Natural killer cell (primary cell): Measurements from ENCODE around the gene PLXNA4. TPM values are rescaled to one million over a fixed set of nuclear protein-coding genes. Genes with fewer than 3 reads are reported as not detected.

Source experiments
- ATAC-seq, 3 donors: fragments of 150-1000 bp in 2 of 3; fragments of 200-7000 bp in 1 of 3; cut with Tn5 transposase; 1 replicate in 1 of 3; 2 replicates in 2 of 3; pipeline ENCODE4 v1.10.0; 2021; ENCODE audit warnings: mild to moderate bottlenecking in 2 of 3, moderate library complexity in 2 of 3
- DNase-seq, 2 donors: peaks; one replicate each; pipeline versions ENCODE4 v3.0.0 to v3.0.0-alpha.2; 2013 to 2021; ENCODE audit warnings: mixed read lengths in 1 of 2
- H3K27ac ChIP-seq: one replicate; pipeline ENCODE4 v1.5.1; 2013; ENCODE audit warnings: mild to moderate bottlenecking, low read length
- H3K27me3 ChIP-seq: one replicate; pipeline ENCODE4 v1.6.1; 2013; ENCODE audit warnings: low read length; ENCODE audit not compliant: control insufficient read depth, insufficient read depth
- H3K36me3 ChIP-seq: one replicate; pipeline ENCODE4 v1.6.1; 2013; ENCODE audit warnings: low read length; ENCODE audit not compliant: control insufficient read depth, insufficient read depth
- H3K4me1 ChIP-seq: one replicate; pipeline ENCODE4 v1.6.1; 2013; ENCODE audit warnings: low read length; ENCODE audit not compliant: control insufficient read depth, insufficient read depth
- H3K4me3 ChIP-seq: one replicate; pipeline ENCODE4 v1.5.1; 2013; ENCODE audit warnings: low read length
- H3K9me3 ChIP-seq: one replicate; pipeline ENCODE4 v1.6.1; 2013; ENCODE audit warnings: low read length; ENCODE audit not compliant: control insufficient read depth, insufficient read depth
- H3K27ac Mint-ChIP-seq, 2 donors: one replicate each; pipeline ENCODE4 v1.8.0; 2022; ENCODE audit warnings: mild to moderate bottlenecking in 2 of 2, mixed read lengths in 2 of 2, moderate library complexity in 1 of 2
- H3K27me3 Mint-ChIP-seq, 2 donors: one replicate each; pipeline ENCODE4 v1.8.0; 2022; ENCODE audit warnings: low read depth in 2 of 2, mixed read lengths in 2 of 2
- H3K36me3 Mint-ChIP-seq: one replicate; pipeline ENCODE4 v1.8.0; 2022; ENCODE audit warnings: mixed read lengths
- H3K4me1 Mint-ChIP-seq, 2 donors: one replicate each; pipeline ENCODE4 v1.8.0; 2022; ENCODE audit warnings: mixed read lengths in 2 of 2
- H3K4me3 Mint-ChIP-seq: one replicate; pipeline ENCODE4 v1.8.0; 2022; ENCODE audit warnings: mild to moderate bottlenecking, moderate library complexity, mixed read lengths
- H3K9me3 Mint-ChIP-seq, 2 donors: one replicate each; pipeline ENCODE4 v1.8.0; 2022; ENCODE audit warnings: mixed read lengths in 2 of 2
- WGBS: methylation state at CpG from one replicate; pipeline ENCODE4 v1.1.7; 2013; ENCODE audit warnings: missing lambda C conversion rate; ENCODE audit not compliant: insufficient coverage; 5-methylcytosine and 5-hydroxymethylcytosine counted together
- intact Hi-C: fragments of 100-400 bp; cut with micrococcal nuclease; formaldehyde crosslinking; loops from one replicate; pipeline ENCODE4 v1.14.2; 2022
- total RNA-seq, 4 donors: library from RNA; stranded (reverse); fragments of 120-200 nt in 1 of 4; gene quantifications; one replicate each; pipeline versions ENCODE4 v1.2.3 to v1.2.4, GENCODE V29; 2013 to 2022
- TF ChIP-seq, protein P1 (sequence below): fragments of 200-600 bp; IDR thresholded peaks from one replicate; pipeline ENCODE4 v1.8.0; 2022; ENCODE audit warnings: antibody characterized with exemption

The PLXNA4 gene, protein sequence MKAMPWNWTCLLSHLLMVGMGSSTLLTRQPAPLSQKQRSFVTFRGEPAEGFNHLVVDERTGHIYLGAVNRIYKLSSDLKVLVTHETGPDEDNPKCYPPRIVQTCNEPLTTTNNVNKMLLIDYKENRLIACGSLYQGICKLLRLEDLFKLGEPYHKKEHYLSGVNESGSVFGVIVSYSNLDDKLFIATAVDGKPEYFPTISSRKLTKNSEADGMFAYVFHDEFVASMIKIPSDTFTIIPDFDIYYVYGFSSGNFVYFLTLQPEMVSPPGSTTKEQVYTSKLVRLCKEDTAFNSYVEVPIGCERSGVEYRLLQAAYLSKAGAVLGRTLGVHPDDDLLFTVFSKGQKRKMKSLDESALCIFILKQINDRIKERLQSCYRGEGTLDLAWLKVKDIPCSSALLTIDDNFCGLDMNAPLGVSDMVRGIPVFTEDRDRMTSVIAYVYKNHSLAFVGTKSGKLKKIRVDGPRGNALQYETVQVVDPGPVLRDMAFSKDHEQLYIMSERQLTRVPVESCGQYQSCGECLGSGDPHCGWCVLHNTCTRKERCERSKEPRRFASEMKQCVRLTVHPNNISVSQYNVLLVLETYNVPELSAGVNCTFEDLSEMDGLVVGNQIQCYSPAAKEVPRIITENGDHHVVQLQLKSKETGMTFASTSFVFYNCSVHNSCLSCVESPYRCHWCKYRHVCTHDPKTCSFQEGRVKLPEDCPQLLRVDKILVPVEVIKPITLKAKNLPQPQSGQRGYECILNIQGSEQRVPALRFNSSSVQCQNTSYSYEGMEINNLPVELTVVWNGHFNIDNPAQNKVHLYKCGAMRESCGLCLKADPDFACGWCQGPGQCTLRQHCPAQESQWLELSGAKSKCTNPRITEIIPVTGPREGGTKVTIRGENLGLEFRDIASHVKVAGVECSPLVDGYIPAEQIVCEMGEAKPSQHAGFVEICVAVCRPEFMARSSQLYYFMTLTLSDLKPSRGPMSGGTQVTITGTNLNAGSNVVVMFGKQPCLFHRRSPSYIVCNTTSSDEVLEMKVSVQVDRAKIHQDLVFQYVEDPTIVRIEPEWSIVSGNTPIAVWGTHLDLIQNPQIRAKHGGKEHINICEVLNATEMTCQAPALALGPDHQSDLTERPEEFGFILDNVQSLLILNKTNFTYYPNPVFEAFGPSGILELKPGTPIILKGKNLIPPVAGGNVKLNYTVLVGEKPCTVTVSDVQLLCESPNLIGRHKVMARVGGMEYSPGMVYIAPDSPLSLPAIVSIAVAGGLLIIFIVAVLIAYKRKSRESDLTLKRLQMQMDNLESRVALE (N-terminal part only)
- total RNA-seq = 10 to 100 TPM in 2 of 3 donors, 1 to 10 TPM in 1; 5.1 to 15.3 (median 10.9) TPM
- total RNA-seq (2013) = 10.9 TPM

DNA sequence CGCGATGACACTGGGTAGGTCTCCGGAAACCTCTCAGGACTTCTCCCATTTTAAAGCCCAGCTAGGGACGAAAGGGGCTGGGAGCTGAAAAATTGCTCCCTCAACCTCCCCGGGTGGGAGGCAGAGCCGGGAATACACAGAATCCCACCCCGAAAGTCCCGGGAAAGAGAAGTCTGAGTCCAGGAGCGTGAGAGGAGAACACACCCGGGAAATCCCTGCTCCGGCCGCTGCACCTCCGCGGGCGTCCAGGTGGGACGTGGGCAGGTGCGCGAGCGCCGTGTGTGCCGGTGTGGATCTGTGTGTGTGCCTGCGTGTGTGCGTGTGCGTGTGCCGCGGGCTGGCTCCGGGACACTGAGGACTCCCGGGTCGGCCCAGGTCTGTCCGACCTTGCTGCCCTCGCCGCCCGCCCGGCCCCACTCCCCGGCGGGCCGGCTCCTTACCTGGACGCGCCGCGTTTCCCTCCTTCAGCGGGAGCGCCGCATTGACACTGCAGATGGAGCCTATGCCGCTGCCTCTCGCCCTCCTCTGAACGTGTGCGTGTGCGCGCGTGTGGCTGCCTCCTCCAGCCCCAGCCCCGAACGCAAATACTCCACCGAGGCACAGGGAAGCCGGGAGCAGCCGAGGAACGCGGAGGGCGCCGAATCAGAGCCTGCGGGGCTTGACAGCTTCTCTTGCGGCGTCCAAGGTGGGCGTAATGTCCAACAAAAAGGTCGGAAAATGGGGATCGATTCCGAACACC lies at the start of gene PLXNA4:
PLXNA4 (minus strand) TSS at position 489 of the 739 bp plus-strand sequence. CDS start 67,777 bp downstream, outside the sequence.
- Histone ChIP-seq H3K27ac (no peak within 1 kb of the TSS), H3K4me1 (peaks cover 41% of the 10 kb centered on the region), H3K27me3 (peaks cover 51% of the 10 kb centered on the region), H3K9me3 (no peaks in the 10 kb centered on the region), H3K4me3 (peak within 1 kb of the TSS; percentile 56), H3K36me3 (no peaks in the 10 kb centered on the region)
- H3K27ac Mint-ChIP-seq = no peak within 1 kb of the TSS
- peak in 1 of 3 donors; percentile 27 for ATAC-seq
- 1% methylated on average over 67 of the region's 67 CpGs for WGBS
- TF ChIP-seq, protein P1, sequence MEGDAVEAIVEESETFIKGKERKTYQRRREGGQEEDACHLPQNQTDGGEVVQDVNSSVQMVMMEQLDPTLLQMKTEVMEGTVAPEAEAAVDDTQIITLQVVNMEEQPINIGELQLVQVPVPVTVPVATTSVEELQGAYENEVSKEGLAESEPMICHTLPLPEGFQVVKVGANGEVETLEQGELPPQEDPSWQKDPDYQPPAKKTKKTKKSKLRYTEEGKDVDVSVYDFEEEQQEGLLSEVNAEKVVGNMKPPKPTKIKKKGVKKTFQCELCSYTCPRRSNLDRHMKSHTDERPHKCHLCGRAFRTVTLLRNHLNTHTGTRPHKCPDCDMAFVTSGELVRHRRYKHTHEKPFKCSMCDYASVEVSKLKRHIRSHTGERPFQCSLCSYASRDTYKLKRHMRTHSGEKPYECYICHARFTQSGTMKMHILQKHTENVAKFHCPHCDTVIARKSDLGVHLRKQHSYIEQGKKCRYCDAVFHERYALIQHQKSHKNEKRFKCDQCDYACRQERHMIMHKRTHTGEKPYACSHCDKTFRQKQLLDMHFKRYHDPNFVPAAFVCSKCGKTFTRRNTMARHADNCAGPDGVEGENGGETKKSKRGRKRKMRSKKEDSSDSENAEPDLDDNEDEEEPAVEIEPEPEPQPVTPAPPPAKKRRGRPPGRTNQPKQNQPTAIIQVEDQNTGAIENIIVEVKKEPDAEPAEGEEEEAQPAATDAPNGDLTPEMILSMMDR = no peak
- no peaks in the 10 kb centered on the region for H3K36me3 Mint-ChIP-seq
- H3K9me3 Mint-ChIP-seq = no peaks in the 10 kb centered on the region
- peak within 1 kb of the TSS; percentile 83 for H3K4me3 Mint-ChIP-seq
- peak in 1 of 2 donors; percentile 31 for DNase-seq
- intact Hi-C loops = no loop called here
- peaks cover 47 to 63% of the 10 kb centered on the region in 2 donors for H3K27me3 Mint-ChIP-seq
- peaks cover 35 to 51% of the 10 kb centered on the region in 2 donors for H3K4me1 Mint-ChIP-seq

DNA sequence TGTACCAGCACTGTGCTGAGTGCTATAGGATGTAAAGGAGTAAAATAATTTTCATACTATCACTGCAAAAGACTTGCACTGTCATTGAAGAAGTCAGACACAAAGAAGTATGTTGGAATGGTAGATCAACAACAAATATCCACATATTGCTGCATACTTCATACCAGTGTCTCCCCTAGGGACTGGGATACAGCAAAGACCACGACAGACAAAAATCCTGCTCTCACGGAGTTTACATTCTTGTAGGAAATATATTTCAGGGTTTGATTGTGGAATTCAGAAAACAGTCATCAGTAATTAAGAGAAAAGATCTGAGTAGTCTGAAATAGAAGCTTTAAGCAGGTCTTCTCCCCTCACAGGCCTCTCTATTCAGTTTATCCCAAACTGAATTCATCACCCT lies 49.4 kb upstream of the PLXNA4 start:
- intact Hi-C loops = no loop called here
- H3K27me3 ChIP-seq = no peaks in the 10 kb centered on the region
- Mint-ChIP-seq H3K4me1 (no peaks in the 10 kb centered on the region), H3K4me3 (no peak overlapping the region), H3K27ac (no peak overlapping the region), H3K9me3 (no peaks in the 10 kb centered on the region), H3K36me3 (no peaks in the 10 kb centered on the region), H3K27me3 (peaks cover 2 to 13% of the 10 kb centered on the region in 2 donors)
- TF ChIP-seq, protein P1 = no peak
- no peak overlapping the region for H3K27ac ChIP-seq
- H3K4me1 ChIP-seq = no peaks in the 10 kb centered on the region
- no peak for DNase-seq
- ATAC-seq = no peak
- WGBS = no CpG with 5 or more reads among the region's 2 CpGs
- no peaks in the 10 kb centered on the region for H3K36me3 ChIP-seq
- H3K9me3 ChIP-seq = no peaks in the 10 kb centered on the region
- H3K4me3 ChIP-seq = no peak overlapping the region

DNA sequence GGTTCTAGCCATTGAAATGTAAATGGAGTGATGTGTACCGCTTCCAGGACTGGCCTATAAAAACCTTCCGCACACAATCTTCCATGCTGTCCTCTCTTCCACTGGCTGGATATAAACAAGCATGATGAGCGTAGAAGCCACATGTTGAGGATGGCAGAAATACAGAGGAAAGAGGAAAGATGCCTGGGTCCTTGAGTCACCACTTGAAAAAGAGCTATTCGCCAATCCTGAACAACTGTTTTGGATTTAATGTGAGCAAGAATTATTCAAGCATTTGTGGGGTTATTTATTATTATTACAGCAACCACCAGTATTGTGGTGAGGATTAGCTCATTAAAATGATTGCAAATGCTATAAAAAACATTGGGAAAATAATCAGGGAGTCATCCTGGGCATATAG lies 45.8 kb upstream of the PLXNA4 start:
- Histone ChIP-seq H3K36me3 (no peaks in the 10 kb centered on the region), H3K27ac (no peak overlapping the region), H3K9me3 (no peaks in the 10 kb centered on the region), H3K4me3 (no peak overlapping the region), H3K4me1 (no peaks in the 10 kb centered on the region), H3K27me3 (no peaks in the 10 kb centered on the region)
- TF ChIP-seq, protein P1 = no peak
- Mint-ChIP-seq H3K4me1 (no peaks in the 10 kb centered on the region), H3K27ac (no peak overlapping the region), H3K4me3 (no peak overlapping the region), H3K9me3 (no peaks in the 10 kb centered on the region), H3K36me3 (no peaks in the 10 kb centered on the region), H3K27me3 (no peaks in the 10 kb centered on the region)
- ATAC-seq = no peak
- intact Hi-C loops = no loop called here
- WGBS = 86% methylated on average over 1 of the region's 4 CpGs
- DNase-seq = no peak
